Ectodermal cell (in vitro differentiated cells): ENCODE data around the gene MGLL.

Experiments used
- H3K27ac ChIP-seq: 2 replicates; pipeline ENCODE4 v1.7.0; 2013; ENCODE audit warnings: mild to moderate bottlenecking, low read depth, low read length; ENCODE audit not compliant: insufficient read depth, poor library complexity, severe bottlenecking
- H3K27me3 ChIP-seq: 2 replicates; pipeline ENCODE4 v1.7.0; 2013; ENCODE audit warnings: mild to moderate bottlenecking, low read length; ENCODE audit not compliant: insufficient read depth, control insufficient read depth, poor library complexity, severe bottlenecking
- H3K36me3 ChIP-seq: one replicate; pipeline ENCODE4 v1.7.0; 2013; ENCODE audit warnings: low read length; ENCODE audit not compliant: control insufficient read depth, insufficient read depth
- H3K4me1 ChIP-seq: one replicate; pipeline ENCODE4 v1.7.0; 2013; ENCODE audit warnings: low read length; ENCODE audit not compliant: control insufficient read depth, insufficient read depth
- H3K4me3 ChIP-seq: 2 replicates; pipeline ENCODE4 v1.7.0; 2013; ENCODE audit warnings: low read depth, low read length, control low read depth; ENCODE audit not compliant: insufficient read depth
- H3K9me3 ChIP-seq: 2 replicates; pipeline ENCODE4 v1.7.0; 2013; ENCODE audit warnings: mild to moderate bottlenecking, low read length, moderate library complexity; ENCODE audit not compliant: control insufficient read depth
- WGBS, 2 experiments: methylation state at CpG; one replicate each; pipeline ENCODE4 v1.1.7; 2013; ENCODE audit warnings: missing lambda C conversion rate in 2 of 2; 5-methylcytosine and 5-hydroxymethylcytosine counted together

Gene MGLL

DNA sequence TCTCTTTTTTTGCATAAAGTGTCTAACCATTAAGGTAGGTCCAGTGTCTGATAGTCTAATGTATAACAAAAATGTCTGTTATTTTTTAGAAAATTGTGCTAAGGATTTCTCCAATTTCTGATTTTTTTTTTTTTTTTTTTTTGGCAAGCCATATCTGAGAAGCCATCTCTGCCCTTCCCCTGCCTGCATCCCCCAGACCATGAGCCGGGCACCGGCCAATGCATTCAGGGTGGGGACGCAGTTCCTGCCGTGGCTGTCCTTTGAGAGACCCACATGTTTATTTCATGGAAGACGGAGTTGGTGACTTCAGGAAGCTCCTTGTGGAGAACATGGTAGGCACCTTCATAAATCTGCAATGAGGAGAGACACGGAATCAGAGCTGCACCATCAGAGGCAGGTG is 130.3 kb downstream of the MGLL start:
- H3K4me3 ChIP-seq: no peak overlapping the region
- peaks cover 28% of the 10 kb centered on the region for H3K4me1 ChIP-seq
- no peaks in the 10 kb centered on the region for H3K9me3 ChIP-seq
- no peak overlapping the region for H3K27ac ChIP-seq
- WGBS, 2 experiments: 94 to 96% methylated on average over 6 of the region's 6 CpGs
- H3K36me3 ChIP-seq: no peaks in the 10 kb centered on the region
- H3K27me3 ChIP-seq: no peaks in the 10 kb centered on the region

DNA sequence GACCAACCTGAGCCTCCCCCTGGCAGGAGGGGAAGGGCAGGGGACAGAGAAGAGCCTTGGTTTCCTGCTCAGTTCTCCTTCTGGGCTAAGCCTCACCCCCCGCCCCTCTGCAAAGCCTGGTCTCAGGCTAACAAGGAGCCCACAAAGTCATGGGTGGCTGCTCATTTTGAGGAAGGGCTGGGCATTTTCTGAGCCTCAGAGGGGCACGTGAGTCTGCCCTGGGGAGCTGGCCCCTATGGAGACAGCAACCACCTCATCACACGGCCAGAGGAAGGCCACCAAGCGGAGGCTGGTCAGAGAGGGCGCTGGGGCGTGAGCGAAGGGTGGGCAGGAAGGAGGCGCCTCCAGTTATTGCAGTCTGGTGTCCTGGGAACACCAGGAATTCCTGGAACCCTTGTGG is 130.8 kb downstream of the MGLL start:
- Histone ChIP-seq H3K27me3 (no peaks in the 10 kb centered on the region), H3K4me3 (no peak overlapping the region), H3K9me3 (no peaks in the 10 kb centered on the region), H3K36me3 (no peaks in the 10 kb centered on the region), H3K4me1 (peaks cover 28% of the 10 kb centered on the region), H3K27ac (no peak overlapping the region)
- 90 to 92% methylated on average over 8 of the region's 8 CpGs for WGBS, 2 experiments

DNA sequence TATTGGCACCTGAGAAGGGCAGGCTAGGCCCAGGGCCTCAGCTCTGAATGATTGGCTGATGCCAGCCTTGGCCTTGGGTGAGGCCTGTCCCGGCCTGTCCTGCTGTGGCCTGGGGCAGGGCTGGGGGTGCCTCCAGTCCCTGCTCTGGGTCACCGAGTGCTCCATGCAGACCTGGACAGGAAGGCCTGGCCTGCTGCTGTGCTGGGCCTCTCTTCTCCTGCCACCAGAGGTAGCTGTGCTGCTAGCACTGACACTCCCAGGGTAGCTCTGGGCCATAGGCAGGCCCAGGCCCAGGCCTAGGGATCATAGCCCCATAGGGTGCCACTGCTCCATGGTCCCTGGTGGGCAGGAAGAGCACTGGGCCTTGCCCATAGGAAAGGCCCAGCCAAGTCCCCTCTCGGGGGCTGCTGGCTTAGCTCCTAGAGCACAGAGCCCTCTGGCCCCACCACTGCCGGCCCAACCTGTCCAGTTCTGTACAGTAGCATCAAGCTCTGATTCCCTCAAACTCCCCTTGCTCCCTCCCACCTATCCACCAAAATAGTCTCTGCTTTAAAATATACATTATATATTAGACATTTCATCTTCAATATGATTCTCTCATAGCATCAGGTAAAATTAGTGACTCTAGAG is 131.4 kb downstream of the MGLL start:
- 79 to 90% methylated on average over 4 of the region's 4 CpGs for WGBS, 2 experiments
- Histone ChIP-seq H3K36me3 (no peaks in the 10 kb centered on the region), H3K27ac (no peak overlapping the region), H3K27me3 (no peaks in the 10 kb centered on the region), H3K9me3 (no peaks in the 10 kb centered on the region), H3K4me3 (no peak overlapping the region), H3K4me1 (peaks cover 28% of the 10 kb centered on the region)

DNA sequence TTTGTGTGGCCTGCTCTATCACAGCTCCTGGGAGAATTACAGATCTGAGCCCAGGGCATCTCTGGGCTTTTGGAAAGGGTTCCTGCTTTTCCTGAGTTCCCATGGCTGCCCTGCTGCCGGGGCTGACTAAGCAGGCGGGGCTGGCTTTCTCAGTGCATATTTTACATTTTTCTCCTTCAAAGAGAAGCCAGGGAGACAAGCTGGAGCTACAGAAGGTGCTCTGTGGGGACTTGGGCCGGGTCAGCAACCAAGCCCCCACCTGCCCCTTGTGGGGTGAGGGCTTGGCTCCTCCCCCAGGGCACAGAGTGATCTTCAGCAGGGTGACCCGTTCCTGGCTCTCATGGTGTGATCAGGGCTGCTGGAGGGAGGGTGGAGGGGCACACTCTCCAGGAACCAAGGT is 132.2 kb downstream of the MGLL start:
- peaks cover 28% of the 10 kb centered on the region for H3K4me1 ChIP-seq
- H3K36me3 ChIP-seq: no peaks in the 10 kb centered on the region
- H3K9me3 ChIP-seq: no peaks in the 10 kb centered on the region
- peak overlapping the region; percentile 11 for H3K27ac ChIP-seq
- H3K4me3 ChIP-seq: no peak overlapping the region
- WGBS, 2 experiments: 41 to 58% methylated on average over 4 of the region's 4 CpGs
- no peaks in the 10 kb centered on the region for H3K27me3 ChIP-seq

DNA sequence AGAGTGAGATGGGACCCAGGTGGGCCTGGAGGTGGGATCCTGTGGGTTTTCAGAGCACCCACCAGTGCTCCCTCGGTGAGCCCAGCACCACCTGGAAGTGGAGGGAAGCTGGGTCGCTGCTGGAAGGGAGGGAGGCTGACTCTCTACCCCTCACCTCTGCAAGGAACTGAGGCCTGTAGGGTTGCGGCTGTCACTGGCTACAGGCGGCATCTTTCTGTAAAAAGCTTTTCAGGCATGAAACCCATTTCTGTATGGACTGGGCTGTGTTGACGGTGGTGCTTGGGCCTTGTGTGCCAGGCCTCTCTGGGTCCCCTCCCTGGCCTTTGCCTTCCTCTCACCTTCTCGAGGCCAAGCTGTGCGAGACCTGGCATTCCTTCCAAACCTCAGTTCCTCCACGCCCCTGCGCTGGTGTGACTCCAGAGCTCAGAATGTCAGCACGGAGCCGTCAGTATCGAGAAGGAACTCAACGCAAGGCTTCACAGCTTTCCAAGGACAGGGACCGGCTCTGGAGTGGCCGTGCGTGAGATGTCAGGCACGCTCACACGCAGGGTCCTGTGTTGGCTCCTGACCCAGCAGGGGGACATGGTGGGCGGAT is 133.0 kb downstream of the MGLL start:
- 88% methylated on average over 19 of the region's 19 CpGs for WGBS, 2 experiments
- Histone ChIP-seq H3K27ac (no peak overlapping the region), H3K9me3 (no peaks in the 10 kb centered on the region), H3K4me3 (no peak overlapping the region), H3K36me3 (no peaks in the 10 kb centered on the region), H3K27me3 (no peaks in the 10 kb centered on the region), H3K4me1 (peaks cover 28% of the 10 kb centered on the region)

DNA sequence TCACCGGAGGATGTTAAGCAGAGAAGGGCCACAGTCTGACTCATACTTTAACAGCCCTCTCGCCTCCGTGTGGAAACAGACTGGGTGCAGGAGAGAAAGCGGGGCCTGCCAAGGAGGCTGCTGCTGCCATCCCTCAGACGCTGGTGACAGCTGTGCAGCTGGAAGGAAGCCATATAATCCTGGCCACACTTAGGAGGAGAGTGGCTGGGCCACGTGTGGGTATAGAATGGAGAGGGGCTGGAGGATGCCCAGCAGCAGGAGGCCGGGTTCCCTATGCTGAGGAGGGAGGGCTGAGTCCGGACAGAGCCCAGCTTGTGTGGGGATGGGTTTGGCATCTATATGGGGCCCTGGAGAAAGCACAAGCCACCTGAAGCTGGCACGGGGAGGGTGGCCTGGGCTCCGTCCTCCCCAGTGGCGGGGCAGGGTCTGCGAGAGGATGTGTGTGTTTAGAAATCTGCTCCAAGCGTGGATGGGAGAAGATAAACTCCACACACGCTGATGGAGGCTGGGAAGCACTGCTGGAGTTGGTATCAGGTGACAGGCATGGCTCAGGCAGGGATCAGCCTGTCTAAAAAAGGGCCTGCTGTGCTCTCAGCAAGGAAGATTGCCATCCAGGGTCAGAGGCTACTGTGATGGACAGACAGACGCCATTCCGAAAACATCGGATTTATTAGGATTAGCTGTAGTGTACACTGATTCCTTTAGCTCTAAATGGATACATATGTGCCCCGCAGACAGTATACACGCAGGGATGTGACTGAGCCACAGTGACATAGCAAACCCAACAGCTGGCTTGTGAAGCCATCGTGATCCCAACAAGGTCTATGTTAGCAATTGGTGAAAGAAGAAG is 133.7 kb downstream of the MGLL start:
- 59 to 62% methylated on average over 20 of the region's 20 CpGs for WGBS, 2 experiments
- Histone ChIP-seq H3K27ac (no peak overlapping the region), H3K27me3 (no peaks in the 10 kb centered on the region), H3K4me3 (no peak overlapping the region), H3K9me3 (no peaks in the 10 kb centered on the region), H3K4me1 (peaks cover 28% of the 10 kb centered on the region), H3K36me3 (no peaks in the 10 kb centered on the region)

DNA sequence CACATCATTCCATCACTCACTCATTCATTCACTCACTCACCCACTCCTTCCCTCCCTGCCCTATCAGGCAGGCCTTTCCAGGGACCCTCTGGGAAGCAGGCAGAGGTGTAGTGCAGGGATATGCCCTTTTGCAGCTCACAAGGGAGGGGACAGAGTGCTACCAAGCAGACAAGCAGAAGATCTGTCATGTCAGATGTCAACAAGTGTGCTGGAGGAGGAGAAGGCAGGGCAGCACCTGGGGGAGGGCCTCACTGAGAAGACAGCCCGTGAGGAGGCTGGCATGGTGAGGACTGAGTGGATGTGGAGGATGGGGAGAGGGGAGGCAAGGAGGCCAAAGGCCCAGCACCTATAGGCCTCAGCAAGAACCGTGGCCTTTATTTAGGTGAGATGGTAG is 134.3 kb downstream of the MGLL start:
- Histone ChIP-seq H3K9me3 (no peaks in the 10 kb centered on the region), H3K27me3 (no peaks in the 10 kb centered on the region), H3K36me3 (no peaks in the 10 kb centered on the region), H3K27ac (no peak overlapping the region), H3K4me1 (peaks cover 28% of the 10 kb centered on the region), H3K4me3 (no peak overlapping the region)
- WGBS, 2 experiments: 81 to 83% methylated on average over 2 of the region's 2 CpGs

DNA sequence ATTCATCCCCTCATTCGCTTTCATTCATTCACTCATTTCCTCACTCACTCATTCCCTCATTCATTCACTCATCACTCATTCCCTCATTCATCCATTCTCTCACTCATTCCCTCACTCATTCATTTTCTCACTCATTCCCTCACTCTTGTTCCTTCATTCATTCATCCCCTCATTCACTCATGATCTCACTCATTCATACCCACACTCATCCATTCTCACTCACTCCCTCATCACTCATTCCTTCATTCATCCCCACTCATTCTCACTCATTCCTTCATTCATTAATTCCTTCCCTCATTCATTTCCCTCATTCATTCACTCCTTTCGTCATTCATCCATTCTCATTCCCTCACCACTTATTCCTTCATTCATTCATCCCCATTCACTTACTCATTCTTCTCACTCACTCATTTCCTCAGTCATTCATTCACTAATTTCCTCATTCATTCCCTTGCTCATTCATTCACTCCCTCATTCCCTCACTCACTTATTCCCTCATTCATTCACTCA is 135.0 kb downstream of the MGLL start:
- Histone ChIP-seq H3K27me3 (no peaks in the 10 kb centered on the region), H3K4me3 (no peak overlapping the region), H3K27ac (no peak overlapping the region), H3K4me1 (peaks cover 28% of the 10 kb centered on the region), H3K36me3 (no peaks in the 10 kb centered on the region), H3K9me3 (no peaks in the 10 kb centered on the region)
- WGBS, 2 experiments: 90 to 93% methylated on average over 2 of the region's 2 CpGs

DNA sequence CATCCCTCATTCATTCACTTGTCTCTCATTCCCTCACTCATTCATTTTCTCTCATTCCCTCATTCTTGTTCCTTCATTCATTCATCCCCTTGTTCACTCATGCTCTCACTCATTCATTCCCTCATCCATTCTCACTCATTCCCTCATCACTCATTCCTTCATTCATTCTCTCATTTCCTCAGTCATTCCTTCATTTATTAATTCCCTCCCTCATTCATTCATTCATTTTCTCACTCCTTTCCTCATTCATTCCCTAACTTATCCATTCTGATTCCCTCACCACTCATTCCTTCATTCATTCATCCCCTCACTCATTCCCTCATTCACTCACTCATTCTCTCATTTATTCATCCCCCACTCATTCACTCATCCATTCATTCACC is 135.8 kb downstream of the MGLL start:
- no peak overlapping the region for H3K27ac ChIP-seq
- H3K36me3 ChIP-seq: no peaks in the 10 kb centered on the region
- H3K4me1 ChIP-seq: peaks cover 28% of the 10 kb centered on the region
- no peaks in the 10 kb centered on the region for H3K9me3 ChIP-seq
- no peaks in the 10 kb centered on the region for H3K27me3 ChIP-seq
- no peak overlapping the region for H3K4me3 ChIP-seq

DNA sequence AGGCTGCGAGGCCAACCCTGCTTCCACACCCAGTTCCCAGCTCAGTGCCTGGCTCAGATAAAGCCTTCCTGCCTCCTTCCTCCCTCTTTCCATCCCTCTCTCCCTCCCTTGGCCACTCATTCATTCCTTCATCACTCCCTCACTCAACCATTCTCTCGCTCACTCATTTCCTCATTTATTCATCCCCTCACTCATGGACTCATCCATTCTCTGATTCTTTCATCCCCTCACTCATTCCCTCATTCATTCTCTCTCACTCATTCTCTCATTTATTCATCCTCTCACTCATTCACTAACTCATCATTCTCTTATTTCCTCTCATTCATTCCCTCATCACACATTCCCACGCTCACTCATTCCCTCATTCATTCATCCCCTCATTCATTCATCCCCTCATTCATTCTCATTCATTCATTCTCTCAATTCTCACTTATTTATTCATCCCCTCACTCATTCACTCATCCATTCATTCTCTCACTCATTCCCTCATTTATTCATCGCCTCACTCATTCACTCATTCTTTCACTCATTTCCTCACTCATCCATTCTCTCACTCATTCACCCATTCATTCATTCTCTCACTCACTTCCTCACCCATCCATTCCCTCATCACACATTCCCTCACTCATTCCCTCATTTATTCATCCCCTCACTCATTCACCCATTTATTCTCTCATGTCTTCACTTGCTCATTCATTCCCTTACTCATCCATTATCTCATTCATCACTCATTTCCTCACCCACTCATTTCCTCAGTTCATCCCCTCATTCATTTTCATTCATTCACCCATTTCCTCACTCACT is 136.4 kb downstream of the MGLL start:
- Histone ChIP-seq H3K27me3 (no peaks in the 10 kb centered on the region), H3K4me3 (no peak overlapping the region), H3K9me3 (no peaks in the 10 kb centered on the region), H3K36me3 (no peaks in the 10 kb centered on the region), H3K27ac (no peak overlapping the region), H3K4me1 (peaks cover 28% of the 10 kb centered on the region)
- 91 to 93% methylated on average over 4 of the region's 4 CpGs for WGBS, 2 experiments
